ENCODE results near the gene C2orf15. TPM values are rescaled to one million over a fixed set of nuclear protein-coding genes. Genes with fewer than 3 reads are reported as not detected.
"Not testable (repeated sequence)": the region's sequence is repeated elsewhere in the genome, so short reads cannot be mapped to it uniquely, and the experiment has no call there.

C2orf15 gene
- polyA plus RNA-seq, 1 experiment, result 0.14 TPM

- Histone ChIP-seq H3K27me3 (ENCODE audit: control insufficient read depth, insufficient read depth, low read length) (no peaks in the 10 kb centered on the region), H3K27ac (ENCODE audit: low read depth, low read length) (no peak overlapping the region), H3K9me3 (ENCODE audit: control insufficient read depth, insufficient read depth, low read length) (no peaks in the 10 kb centered on the region), H3K4me3 (ENCODE audit: low read depth, low read length) (no peak overlapping the region)
- DNase-seq (ENCODE audit: low read depth, low spot score), result no peak
- ChIA-PET CTCF (no interaction called here), POLR2A (no interaction called here)
- no peak for TF ChIP-seq CTCF (IDR thresholded peaks at IDR 0.05; ENCODE audit: low read depth, low read length)
Observed at GRCh38 chr2:99188357-99188756, 46.9 kb downstream of the C2orf15 start.

- no peak overlapping the region for H3K27ac ChIP-seq (ENCODE audit: low read depth, low read length)
- DNase-seq (ENCODE audit: low read depth, low spot score), result no peak
- H3K4me3 ChIP-seq (ENCODE audit: low read depth, low read length), result no peak overlapping the region
- H3K27me3 ChIP-seq (ENCODE audit: control insufficient read depth, insufficient read depth, low read length), result no peaks in the 10 kb centered on the region
- H3K9me3 ChIP-seq (ENCODE audit: control insufficient read depth, insufficient read depth, low read length), result no peaks in the 10 kb centered on the region
- POLR2A ChIA-PET, result no interaction called here
- CTCF ChIA-PET, result interaction anchor here (1.2 kb wide), 1 partner anchor 10 kb away, joined by 4 read pairs; the partner anchor contains the start of genes MITD1 and MRPL30
- peak; percentile 9; the same call in 1 of the 2 replicates for TF ChIP-seq CTCF (IDR thresholded peaks at IDR 0.05; ENCODE audit: low read depth, low read length)
Observed at GRCh38 chr2:99190548-99190947, 49.0 kb downstream of the C2orf15 start.

- H3K27me3 ChIP-seq (ENCODE audit: control insufficient read depth, insufficient read depth, low read length); H3K27ac ChIP-seq (ENCODE audit: low read depth, low read length); CTCF ChIA-PET; DNase-seq (ENCODE audit: low read depth, low spot score); POLR2A ChIA-PET; H3K9me3 ChIP-seq (ENCODE audit: control insufficient read depth, insufficient read depth, low read length); H3K4me3 ChIP-seq (ENCODE audit: low read depth, low read length): not testable (repeated sequence)
Observed at GRCh38 chr2:99192364-99192763, 50.9 kb downstream of the C2orf15 start.

- ChIA-PET CTCF (no interaction called here), POLR2A (no interaction called here)
- no peaks in the 10 kb centered on the region for H3K9me3 ChIP-seq (ENCODE audit: control insufficient read depth, insufficient read depth, low read length)
- no peak overlapping the region for H3K4me3 ChIP-seq (ENCODE audit: low read depth, low read length)
- no peaks in the 10 kb centered on the region for H3K27me3 ChIP-seq (ENCODE audit: control insufficient read depth, insufficient read depth, low read length)
- TF ChIP-seq CTCF (IDR thresholded peaks at IDR 0.05; ENCODE audit: low read depth, low read length), result no peak
- DNase-seq (ENCODE audit: low read depth, low spot score), result no peak
- H3K27ac ChIP-seq (ENCODE audit: low read depth, low read length), result no peak overlapping the region
Observed at GRCh38 chr2:99198103-99198841, 56.8 kb downstream of the C2orf15 start.

- POLR2A ChIA-PET, result interaction anchor here (0.6 kb wide), 1 partner anchor 36 kb away, joined by 5 read pairs; no protein-coding TSS in a partner anchor
- Histone ChIP-seq H3K9me3 (ENCODE audit: control insufficient read depth, insufficient read depth, low read length) (peaks cover under 1% of the 10 kb centered on the region; the same call in 1 of the 2 replicates), H3K4me3 (ENCODE audit: low read depth, low read length) (no peak overlapping the region), H3K27me3 (ENCODE audit: control insufficient read depth, insufficient read depth, low read length) (no peaks in the 10 kb centered on the region), H3K27ac (ENCODE audit: low read depth, low read length) (no peak overlapping the region)
- DNase-seq (ENCODE audit: low read depth, low spot score), result no peak
- CTCF ChIA-PET, result interaction anchor here (0.6 kb wide), 2 partner anchors 26 to 288 kb away, joined by 3 read pairs; no protein-coding TSS in a partner anchor
- TF ChIP-seq CTCF (IDR thresholded peaks at IDR 0.05; ENCODE audit: low read depth, low read length), result no peak
Observed at GRCh38 chr2:99200076-99200800, 58.7 kb downstream of the C2orf15 start.

Small RNAs within 50 kb of the gene (small RNA-seq; reads per million reads assigned to genes)
- gene AC092587.1 (ENCODE audit: insufficient read length, low read depth), result not detected

Other genes starting within 250 kb of the C2orf15 start
- not detected in 2 replicates for gene CRACDL, start 205.5 kb upstream of the C2orf15 start, polyA plus RNA-seq (2011; rRNA removed)
- 1.4 and 1.8 TPM in 2 replicates for gene TSGA10, start 13.2 kb downstream of the C2orf15 start, polyA plus RNA-seq (2011; rRNA removed)
- gene LIPT1, start 13.3 kb downstream of the C2orf15 start, polyA plus RNA-seq (2011; rRNA removed), result 6.0 and 7.3 TPM in 2 replicates
- 19.2 and 27.2 TPM in 2 replicates for gene MITD1, start 39.4 kb downstream of the C2orf15 start, polyA plus RNA-seq (2011; rRNA removed)
- gene MRPL30, start 39.5 kb downstream of the C2orf15 start, polyA plus RNA-seq (2011; rRNA removed), result 29.9 and 38.3 TPM in 2 replicates
- not detected in 2 replicates for gene LYG2, start 114.0 kb downstream of the C2orf15 start, polyA plus RNA-seq (2011; rRNA removed)
- gene LYG1, start 159.5 kb downstream of the C2orf15 start, polyA plus RNA-seq (2011; rRNA removed), result 0.52 and 0.86 TPM in 2 replicates
- 42.2 and 59.7 TPM in 2 replicates for gene TXNDC9, start 194.6 kb downstream of the C2orf15 start, polyA plus RNA-seq (2011; rRNA removed)
- gene EIF5B, start 195.7 kb downstream of the C2orf15 start, polyA plus RNA-seq (2011; rRNA removed), result 18.7 and 25.2 TPM in 2 replicates

All from AG04450 (cell line).